LNCAP (cell line): ENCODE results near the gene CGB5.

Experiments
- CTCF ChIP-seq: fragments of 450-650 bp; IDR thresholded peaks from 2 replicates; pipeline ENCODE4 v1.5.1; 2017; ENCODE audit warnings: mild to moderate bottlenecking

CGB5 gene

DNA sequence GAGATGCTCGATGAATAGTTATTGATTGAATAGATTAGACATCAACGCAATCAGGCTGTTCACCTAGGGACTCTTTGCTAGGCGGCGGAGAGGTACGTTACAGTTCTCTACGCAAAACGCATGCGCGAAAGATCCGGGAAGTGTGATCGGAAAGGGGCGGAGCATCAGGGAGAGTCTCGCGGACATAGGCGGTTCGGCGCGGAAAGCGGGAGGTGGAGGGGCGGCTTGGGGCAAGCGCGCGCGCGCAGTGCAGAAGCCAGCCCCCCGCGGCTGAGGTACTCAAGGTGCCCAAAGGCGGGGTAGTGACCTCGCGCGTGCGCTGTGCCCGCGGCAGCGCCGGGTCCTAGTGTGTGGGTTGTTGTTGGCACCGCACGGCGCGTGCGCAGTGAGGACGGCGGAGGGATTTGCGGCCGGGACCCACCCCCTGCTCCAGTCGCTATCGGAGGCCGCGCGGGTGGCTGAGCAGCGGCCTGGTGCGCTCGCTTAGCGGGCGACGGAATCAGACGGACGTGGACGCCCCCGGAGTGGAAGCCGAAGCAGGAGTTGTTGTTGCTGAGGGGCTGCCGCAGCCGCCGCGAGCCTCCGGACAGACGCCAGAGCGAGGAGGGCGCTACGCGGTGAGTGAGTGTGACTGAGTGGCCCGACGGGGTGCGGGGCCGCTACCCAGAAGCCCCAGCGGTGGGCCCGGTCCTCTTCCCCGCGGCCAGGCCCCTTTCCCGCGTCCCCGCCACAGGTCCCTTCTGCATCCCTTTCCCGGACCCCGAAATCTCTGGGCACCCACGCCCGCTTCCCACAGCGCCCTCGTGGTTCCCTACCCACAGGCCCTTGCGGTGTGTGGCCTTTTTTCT is 41.6 kb downstream of the CGB5 start, which contains the start of gene SNRNP70:
Gene SNRNP70, plus strand, starts transcription at position 432 of the 848 bp plus-strand sequence. CDS start 964 bp downstream, outside the sequence.
- TF ChIP-seq CTCF = no peak

DNA sequence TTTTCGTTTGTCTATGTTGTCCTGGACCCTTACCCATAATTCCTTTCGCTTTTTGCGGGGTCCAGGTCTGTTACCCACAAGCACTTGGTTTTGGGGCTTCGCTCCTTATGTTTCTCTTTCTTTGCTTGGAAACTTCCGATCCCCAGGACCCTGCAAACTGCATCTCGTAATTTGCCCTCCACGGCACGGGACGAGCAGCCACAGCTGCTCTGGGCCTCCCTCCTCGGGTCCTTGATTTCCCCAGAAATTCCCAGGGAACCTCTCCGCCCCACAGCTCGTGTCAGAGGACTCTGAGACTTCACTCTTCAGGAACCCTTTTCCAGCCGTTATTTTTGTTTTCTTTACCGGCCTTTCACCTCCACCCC is 42.2 kb downstream of the CGB5 start:
- no peak for TF ChIP-seq CTCF

- TF ChIP-seq CTCF = no peak
Measured at GRCh38 chr19:49086296-49086695, 42.6 kb downstream of the CGB5 start.

DNA sequence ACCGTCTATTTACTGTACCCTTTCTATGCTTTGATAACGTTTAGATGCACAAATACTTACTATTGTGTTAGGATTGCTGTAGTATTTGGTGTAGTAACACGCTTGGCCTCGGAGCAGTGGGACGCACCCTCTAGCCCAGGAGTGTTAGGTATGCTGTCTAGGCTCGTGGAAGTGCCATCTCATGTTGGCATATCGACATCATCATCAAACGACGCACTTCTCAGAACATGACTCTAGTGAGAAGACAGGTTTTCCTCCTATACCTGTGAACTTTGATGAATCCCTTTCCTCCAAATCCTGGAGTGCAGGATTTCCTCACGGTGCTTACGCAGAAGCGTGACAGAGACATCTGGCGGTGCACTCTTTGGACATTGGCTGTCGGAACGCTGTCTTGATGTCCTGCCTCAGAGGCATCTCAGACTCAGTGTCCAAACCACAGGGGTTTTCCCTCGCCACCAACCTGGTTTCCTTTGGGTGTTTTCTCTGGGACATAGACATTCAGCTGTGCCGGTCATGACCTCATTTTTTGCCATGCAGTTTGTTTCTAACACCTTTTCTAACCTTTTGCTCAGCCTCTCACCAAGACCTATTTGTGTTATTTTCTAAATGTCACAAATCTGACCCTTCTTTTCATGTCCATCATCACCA is 47.9 kb downstream of the CGB5 start:
- no peak for TF ChIP-seq CTCF

DNA sequence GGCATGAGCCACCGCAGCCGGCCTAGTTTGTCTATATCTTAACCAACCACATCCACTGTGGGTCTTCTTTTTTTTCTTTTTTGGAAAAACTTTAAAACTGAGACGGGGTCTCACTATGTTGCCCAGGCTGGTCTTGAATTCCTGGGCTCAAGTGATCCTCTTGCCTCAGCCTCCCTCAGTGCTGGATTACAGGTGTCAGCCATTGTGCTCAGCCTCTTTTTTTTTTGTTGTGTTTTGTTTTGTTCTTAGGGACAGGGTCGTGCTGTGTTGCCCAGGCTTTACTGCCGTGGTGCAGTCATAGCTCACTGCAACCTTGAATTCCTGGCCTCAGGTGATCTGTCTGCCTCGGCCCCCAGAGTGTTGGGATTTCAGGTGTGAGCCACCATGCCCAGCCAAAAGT is 49.0 kb downstream of the CGB5 start:
- TF ChIP-seq CTCF = no peak
